Gastroesophageal sphincter (tissue), 3 donors: Measurements from ENCODE around the gene PDS5A.

ENCODE experiments used
- EP300 ChIP-seq: sonication (generic); formaldehyde crosslinking; IDR thresholded peaks from one replicate; pipeline ENCODE4 v1.6.1; 2017; ENCODE audit warnings: antibody characterized with exemption, mild to moderate bottlenecking
- TF ChIP-seq, protein P1 (sequence below), 4 experiments: fragments of 200-600 bp in 2 of 4; fragments of 450-650 bp in 2 of 4; sonication (generic) in 1 of 4; IDR thresholded peaks; one replicate each; pipeline ENCODE4 v1.5.1; 2017 to 2019; ENCODE audit warnings: antibody characterized with exemption in 4 of 4, mild to moderate bottlenecking in 2 of 4, moderate library complexity in 2 of 4

DNA sequence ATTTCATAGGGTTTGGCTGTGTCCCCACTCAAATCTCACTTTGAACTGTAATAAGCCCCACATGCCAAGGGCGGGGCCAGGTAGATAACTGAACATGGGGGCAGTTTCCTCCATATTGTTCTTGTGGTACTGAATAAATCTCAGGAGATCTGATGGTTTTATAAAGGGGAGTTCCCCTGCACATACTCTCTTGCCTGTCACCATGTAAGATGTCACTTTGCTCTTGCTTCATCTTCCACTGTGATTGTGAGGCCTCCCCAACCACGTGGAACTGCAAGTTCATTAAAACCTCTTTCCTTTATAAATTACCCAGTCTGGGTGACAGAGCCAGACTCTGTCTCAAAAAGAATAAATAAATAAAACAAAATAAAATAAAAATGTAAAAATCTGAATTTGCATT lies 95.9 kb downstream of the PDS5A start:
- TF ChIP-seq, protein P1, sequence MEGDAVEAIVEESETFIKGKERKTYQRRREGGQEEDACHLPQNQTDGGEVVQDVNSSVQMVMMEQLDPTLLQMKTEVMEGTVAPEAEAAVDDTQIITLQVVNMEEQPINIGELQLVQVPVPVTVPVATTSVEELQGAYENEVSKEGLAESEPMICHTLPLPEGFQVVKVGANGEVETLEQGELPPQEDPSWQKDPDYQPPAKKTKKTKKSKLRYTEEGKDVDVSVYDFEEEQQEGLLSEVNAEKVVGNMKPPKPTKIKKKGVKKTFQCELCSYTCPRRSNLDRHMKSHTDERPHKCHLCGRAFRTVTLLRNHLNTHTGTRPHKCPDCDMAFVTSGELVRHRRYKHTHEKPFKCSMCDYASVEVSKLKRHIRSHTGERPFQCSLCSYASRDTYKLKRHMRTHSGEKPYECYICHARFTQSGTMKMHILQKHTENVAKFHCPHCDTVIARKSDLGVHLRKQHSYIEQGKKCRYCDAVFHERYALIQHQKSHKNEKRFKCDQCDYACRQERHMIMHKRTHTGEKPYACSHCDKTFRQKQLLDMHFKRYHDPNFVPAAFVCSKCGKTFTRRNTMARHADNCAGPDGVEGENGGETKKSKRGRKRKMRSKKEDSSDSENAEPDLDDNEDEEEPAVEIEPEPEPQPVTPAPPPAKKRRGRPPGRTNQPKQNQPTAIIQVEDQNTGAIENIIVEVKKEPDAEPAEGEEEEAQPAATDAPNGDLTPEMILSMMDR (IDR thresholded peaks at IDR 0.05), result no peak
- no peak for TF ChIP-seq EP300
